Hair follicular keratinocyte (primary cell): ENCODE results near the gene GLIS1. TPM values are rescaled to one million over a fixed set of nuclear protein-coding genes. Genes with fewer than 3 reads are reported as not detected.

Experiments
- total RNA-seq: library from RNA; depleted of rRNA; stranded (reverse); fragments of >200 nt; gene quantifications from 2 replicates; pipeline ENCODE4 v1.2.3, GENCODE V29; 2015

Gene GLIS1
- total RNA-seq, result 0.04 TPM in 1 of 2 replicates, not detected in the other

DNA sequence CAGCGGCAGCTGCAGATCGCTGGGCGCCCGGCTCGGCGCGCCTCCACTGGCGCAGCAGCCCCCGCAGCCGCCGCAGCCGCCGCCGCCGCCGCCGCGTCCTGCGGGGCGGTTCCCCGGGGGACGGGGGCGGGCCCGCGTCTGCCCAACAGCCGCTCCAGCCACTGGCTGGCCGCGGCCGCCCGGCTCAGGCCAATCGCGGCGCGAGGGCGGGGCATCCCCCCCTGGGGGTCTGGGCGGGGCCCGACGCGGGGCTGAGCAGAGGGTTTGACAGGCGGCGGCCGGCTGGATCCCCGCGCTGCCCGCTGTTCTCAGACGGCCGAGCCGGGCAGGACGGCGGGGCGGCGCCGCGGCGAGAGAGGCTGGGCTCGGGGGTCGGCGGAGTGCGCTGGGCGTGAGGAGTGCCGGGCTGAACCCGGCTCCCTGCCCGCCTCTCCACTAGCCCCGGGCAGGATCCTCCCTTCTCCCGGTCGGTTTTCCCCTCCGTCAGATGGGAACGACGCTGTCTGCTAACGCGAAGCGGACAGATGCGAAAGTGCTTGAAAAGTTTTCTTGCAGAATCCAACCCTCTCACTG is at the start of gene GLIS1:
GLIS1 (minus strand) TSS at position 56 of the 573 bp plus-strand sequence. CDS start 1,100 bp downstream, outside the sequence.

DNA sequence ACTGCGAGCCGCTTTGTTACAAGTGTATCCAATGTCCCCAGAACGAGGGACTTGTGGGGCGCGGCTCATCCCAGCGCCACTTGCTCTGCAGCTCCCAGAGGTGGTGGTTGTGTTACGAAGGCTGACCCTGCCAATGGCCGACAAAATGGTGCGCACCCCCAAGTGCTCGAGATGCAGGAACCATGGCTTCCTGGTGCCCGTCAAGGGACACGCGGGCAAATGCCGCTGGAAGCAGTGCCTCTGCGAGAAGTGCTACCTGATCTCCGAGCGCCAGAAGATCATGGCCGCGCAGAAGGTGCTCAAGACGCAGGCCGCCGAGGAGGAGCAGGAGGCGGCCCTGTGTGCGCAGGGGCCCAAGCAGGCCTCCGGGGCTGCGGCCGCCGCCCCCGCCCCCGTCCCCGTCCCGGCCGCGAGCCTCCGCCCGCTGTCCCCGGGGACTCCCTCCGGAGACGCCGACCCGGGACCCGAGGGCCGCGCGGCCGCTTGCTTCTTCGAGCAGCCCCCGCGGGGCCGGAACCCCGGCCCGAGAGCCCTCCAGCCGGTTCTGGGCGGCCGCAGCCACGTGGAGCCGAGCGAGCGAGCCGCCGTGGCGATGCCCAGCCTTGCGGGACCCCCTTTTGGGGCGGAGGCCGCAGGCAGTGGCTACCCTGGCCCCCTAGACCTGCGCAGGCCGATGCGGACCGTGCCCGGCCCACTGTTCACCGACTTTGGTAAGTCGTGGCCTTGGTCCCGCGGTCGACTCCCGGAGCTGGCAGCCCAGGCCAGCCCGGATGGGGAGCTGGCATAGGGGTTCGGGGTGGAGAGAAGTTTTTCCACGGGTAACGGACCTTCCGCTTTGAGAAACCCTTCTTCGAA is 279.4 kb downstream of the GLIS1 start, which contains the start of gene DMRTB1:
DMRTB1 (plus strand) TSS at position 79 of the 855 bp plus-strand sequence; CDS start at position 134, 55 bp downstream.

Other genes starting within 250 kb of the GLIS1 start
- gene NDC1, start 99.1 kb upstream of the GLIS1 start, total RNA-seq, result 20.8 and 36.4 TPM in 2 replicates
- 12.0 and 26.4 TPM in 2 replicates for gene YIPF1, start 150.6 kb upstream of the GLIS1 start, total RNA-seq
- not detected in 2 replicates for gene DIO1, start 155.0 kb upstream of the GLIS1 start, total RNA-seq
- 25.1 and 30.7 TPM in 2 replicates for gene IFT25, start 206.5 kb upstream of the GLIS1 start, total RNA-seq
- gene LRRC42, start 207.2 kb upstream of the GLIS1 start, total RNA-seq, result 49.9 and 50.4 TPM in 2 replicates